Endothelial cell (in vitro differentiated cells): ENCODE results near the gene MINDY3. TPM values are rescaled to one million over a fixed set of nuclear protein-coding genes. Genes with fewer than 3 reads are reported as not detected.

Experiments
- DNase-seq: peaks from one replicate; pipeline ENCODE4 v3.0.0; 2021; ENCODE audit warnings: low spot score
- H3K27ac Mint-ChIP-seq: one replicate; pipeline ENCODE4 v1.8.0; 2021; ENCODE audit warnings: mixed read lengths, inconsistent platforms; ENCODE audit not compliant: unreplicated experiment
- H3K27me3 Mint-ChIP-seq: one replicate; pipeline ENCODE4 v1.8.0; 2021; ENCODE audit warnings: mild to moderate bottlenecking, moderate library complexity, mixed read lengths, inconsistent platforms; ENCODE audit not compliant: unreplicated experiment
- H3K36me3 Mint-ChIP-seq: one replicate; pipeline ENCODE4 v1.8.0; 2021; ENCODE audit warnings: mild to moderate bottlenecking, low read depth, mixed read lengths, inconsistent platforms; ENCODE audit not compliant: unreplicated experiment
- H3K4me1 Mint-ChIP-seq: one replicate; pipeline ENCODE4 v1.8.0; 2021; ENCODE audit warnings: mild to moderate bottlenecking, mixed read lengths, inconsistent platforms; ENCODE audit not compliant: unreplicated experiment
- H3K4me3 Mint-ChIP-seq: one replicate; pipeline ENCODE4 v1.8.0; 2021; ENCODE audit warnings: mild to moderate bottlenecking, mixed read lengths, inconsistent platforms; ENCODE audit not compliant: unreplicated experiment
- H3K9me3 Mint-ChIP-seq: one replicate; pipeline ENCODE4 v1.8.0; 2021; ENCODE audit warnings: mixed read lengths, inconsistent platforms; ENCODE audit not compliant: unreplicated experiment
- CTCF ChIP-seq: fragments of 200-600 bp; sonication (generic); IDR thresholded peaks from one replicate; pipeline ENCODE4 v1.5.0; 2021; ENCODE audit warnings: antibody characterized with exemption; ENCODE audit not compliant: unreplicated experiment
- total RNA-seq: library from RNA; stranded (reverse); fragmentation: NEBNext Ultra II Directional; extraction: Animal tissue kit (Norgen Biotek cat#: 25700); gene quantifications from one replicate; pipeline ENCODE4 v1.2.1, GENCODE V29; 2021; ENCODE audit not compliant: unreplicated experiment

Gene MINDY3
- total RNA-seq, 1 donor from 2014 or later = 26.1 TPM

DNA sequence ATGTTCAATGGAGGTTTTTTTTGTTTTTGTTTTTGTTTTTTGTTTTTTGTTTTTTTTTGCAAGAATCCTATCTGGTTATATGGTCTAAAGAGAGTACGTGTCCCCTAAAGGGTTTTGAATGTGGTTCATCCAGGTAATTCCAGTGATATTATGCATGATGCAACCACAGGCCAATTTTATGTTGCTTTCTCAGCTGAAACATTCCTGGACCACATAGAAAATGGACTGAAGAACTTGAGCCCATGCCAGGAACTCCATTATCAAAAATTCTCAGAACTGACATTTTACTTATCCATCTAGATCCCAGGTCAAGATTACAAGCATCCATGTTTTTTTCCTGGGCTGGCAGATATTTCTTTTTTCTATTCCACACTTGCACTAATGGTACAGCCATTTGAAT, 11.5 kb upstream of the MINDY3 start:
- no peaks in the 10 kb centered on the region for H3K4me1 Mint-ChIP-seq
- peaks cover 3% of the 10 kb centered on the region for H3K36me3 Mint-ChIP-seq
- no peaks in the 10 kb centered on the region for H3K9me3 Mint-ChIP-seq
- no peak for TF ChIP-seq CTCF
- no peak for DNase-seq
- H3K4me3 Mint-ChIP-seq = no peak overlapping the region
- peaks cover 4% of the 10 kb centered on the region for H3K27me3 Mint-ChIP-seq
- H3K27ac Mint-ChIP-seq = no peak overlapping the region

DNA sequence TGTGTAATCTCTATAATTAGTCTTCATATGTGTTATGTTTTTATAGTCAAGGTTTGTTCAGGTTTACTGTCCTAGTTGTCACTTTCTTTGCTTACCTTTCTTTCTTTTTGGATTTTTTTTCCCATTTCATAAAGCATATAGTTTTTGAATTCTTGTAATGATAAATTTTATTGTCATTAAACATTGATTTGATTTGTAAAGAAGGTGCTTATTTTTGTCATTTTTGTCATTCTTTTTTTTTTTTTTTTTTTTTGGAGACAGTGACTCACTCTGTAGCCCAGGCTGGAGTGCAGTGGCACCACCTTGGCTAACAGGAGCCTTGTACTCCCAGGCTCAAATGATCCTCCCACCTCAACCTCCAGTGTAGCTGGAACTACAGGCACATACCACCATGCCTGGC, 9.6 kb upstream of the MINDY3 start:
- Mint-ChIP-seq H3K36me3 (peaks cover 3% of the 10 kb centered on the region), H3K27ac (no peak overlapping the region), H3K4me3 (no peak overlapping the region), H3K4me1 (no peaks in the 10 kb centered on the region), H3K27me3 (peaks cover 3% of the 10 kb centered on the region), H3K9me3 (no peaks in the 10 kb centered on the region)
- no peak for TF ChIP-seq CTCF
- DNase-seq = no peak

GRCh38 chr10:15868006-15868405, 7.7 kb upstream of the MINDY3 start:
- Mint-ChIP-seq H3K36me3 (no peaks in the 10 kb centered on the region), H3K27me3 (peaks cover under 1% of the 10 kb centered on the region), H3K4me3 (no peak overlapping the region), H3K27ac (no peak overlapping the region), H3K9me3 (no peaks in the 10 kb centered on the region), H3K4me1 (peaks cover 9% of the 10 kb centered on the region)
- no peak for TF ChIP-seq CTCF
- DNase-seq = no peak

DNA sequence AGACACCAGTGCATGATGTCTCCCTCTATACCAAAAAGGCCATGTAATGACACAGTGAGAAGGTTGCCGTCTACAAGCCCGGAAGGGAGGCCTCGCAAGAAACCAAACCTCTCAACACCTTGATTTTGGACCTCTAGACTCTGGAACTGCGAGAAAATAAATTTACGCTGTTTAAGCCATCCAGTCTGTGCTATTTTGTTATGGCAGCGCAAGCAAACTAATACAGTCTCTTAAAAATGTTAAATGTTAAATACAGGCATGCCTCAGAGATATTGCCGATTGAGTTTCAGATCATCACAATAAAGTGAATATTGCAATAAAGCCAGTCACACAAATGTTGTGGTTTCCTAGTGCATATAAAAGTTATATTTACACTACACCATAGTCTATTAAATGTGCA, 5.0 kb upstream of the MINDY3 start:
- no peak for DNase-seq
- peaks cover 10% of the 10 kb centered on the region for H3K4me1 Mint-ChIP-seq
- H3K27ac Mint-ChIP-seq = no peak overlapping the region
- no peaks in the 10 kb centered on the region for H3K36me3 Mint-ChIP-seq
- no peak for TF ChIP-seq CTCF
- no peak overlapping the region for H3K4me3 Mint-ChIP-seq
- H3K27me3 Mint-ChIP-seq = no peaks in the 10 kb centered on the region
- H3K9me3 Mint-ChIP-seq = no peaks in the 10 kb centered on the region

- Mint-ChIP-seq H3K27me3 (peaks cover 3% of the 10 kb centered on the region), H3K9me3 (no peaks in the 10 kb centered on the region), H3K27ac (no peak overlapping the region), H3K36me3 (no peaks in the 10 kb centered on the region), H3K4me3 (no peak overlapping the region), H3K4me1 (peaks cover 15% of the 10 kb centered on the region)
- DNase-seq = no peak
- TF ChIP-seq CTCF = no peak
Measured at GRCh38 chr10:15864419-15864818, 4.1 kb upstream of the MINDY3 start.
